NCI-H748 (cell line): ENCODE measurements around the gene RAP1GAP2.
"Not testable (repeated sequence)": the region's sequence is repeated elsewhere in the genome, so short reads cannot be mapped to it uniquely, and the experiment has no call there.

Source experiments
- DNase-seq: peaks from one replicate; lab custom pipeline; 2025; ENCODE audit not compliant: unreplicated experiment; lab: John Stamatoyannopoulos, UW

The RAP1GAP2 gene

DNA sequence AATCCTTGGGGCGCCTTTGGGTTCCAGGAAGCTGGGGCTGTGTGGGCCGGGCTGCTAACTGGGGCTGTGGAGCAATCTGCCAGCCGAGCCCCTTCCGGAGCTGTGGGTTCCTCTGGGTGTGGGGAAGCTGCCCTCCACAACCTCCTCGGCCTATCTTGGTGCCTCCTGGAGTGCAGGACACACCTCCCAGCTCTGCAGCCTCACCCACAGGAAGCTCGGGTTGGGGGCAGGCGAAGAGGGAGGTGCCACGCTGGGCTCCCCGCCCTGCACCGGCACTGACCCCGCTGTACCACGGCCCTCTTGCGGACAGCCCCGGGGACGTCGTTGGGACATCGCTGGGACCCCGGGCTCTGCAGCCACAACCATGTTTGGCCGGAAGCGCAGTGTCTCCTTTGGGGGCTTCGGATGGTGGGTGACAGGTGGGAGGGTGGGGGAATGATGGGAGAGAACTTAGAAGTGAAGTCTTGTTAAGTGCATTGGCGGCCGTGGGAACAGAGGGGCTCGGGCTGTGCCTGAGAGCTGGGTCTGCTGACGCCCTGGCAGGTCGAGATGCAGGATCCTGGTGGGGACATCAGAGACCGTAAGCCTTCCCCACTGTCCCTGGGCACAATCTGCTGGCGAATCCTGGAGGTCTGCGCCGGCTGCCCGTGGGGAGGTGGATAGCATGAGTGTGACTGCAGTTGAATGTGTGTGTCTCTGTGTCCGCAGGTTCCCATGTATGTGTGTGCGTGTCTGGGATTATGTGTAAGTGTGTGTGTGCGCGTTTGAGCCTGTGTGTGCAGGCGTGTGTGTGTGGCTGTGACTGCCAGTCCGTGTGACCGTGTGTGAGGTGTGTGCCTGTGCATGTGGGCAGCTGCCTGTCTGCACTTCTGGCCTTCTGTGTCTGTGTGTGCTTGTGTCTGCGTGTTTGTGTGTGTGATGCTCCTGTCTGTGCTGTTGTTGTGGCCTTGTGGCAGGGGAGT, at the start of gene RAP1GAP2:
TSS of gene RAP1GAP2 (plus strand) at position 275 of the 962 bp plus-strand sequence. CDS start at position 365, 90 bp downstream.
- DNase-seq: no peak

DNA sequence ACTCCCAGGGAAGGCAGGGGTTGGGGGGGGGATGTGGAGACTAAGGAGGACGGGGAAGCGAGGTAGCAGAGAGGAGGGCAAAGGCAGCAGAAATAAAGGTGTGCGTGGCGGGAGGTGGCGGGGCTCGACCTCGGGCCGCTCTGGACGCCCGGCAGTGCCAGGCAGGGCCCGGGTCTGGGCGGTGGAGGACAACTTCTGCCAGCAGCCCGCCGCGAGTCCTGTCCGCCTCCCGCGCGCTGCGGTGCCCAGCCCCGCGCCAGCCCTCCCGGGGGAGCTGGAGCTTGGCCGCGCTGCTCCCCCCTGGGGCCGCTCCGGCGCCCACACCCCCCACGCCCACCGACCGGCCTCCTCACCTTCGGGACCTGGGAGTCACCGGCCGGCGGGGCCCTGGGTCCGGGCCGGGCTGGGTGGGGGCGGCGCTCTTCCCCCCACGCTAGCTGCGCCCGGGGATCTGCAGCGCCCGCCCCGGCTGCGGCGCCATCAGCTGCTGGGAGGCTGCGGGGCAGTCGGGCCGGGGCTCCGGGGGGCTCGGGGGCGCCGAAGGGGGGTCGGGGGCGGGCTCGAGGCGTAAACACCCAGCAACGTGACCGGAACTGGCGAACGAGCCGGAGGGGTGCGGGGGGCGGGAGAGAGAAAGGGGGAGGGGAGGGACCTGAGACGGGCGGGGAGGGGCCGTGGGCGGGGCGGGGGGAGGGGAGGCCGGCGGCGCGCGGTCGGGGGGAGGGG, 47.0 kb upstream of the RAP1GAP2 start, which contains the start of gene CCDC92B:
TSS of gene CCDC92B (minus strand) at position 595 of the 726 bp plus-strand sequence. CDS start 14,507 bp downstream, outside the sequence.
- DNase-seq: peak; percentile 80

- DNase-seq: peak; percentile 91
Measured at GRCh38 chr17:2749784-2750181, 46.5 kb upstream of the RAP1GAP2 start.

DNA sequence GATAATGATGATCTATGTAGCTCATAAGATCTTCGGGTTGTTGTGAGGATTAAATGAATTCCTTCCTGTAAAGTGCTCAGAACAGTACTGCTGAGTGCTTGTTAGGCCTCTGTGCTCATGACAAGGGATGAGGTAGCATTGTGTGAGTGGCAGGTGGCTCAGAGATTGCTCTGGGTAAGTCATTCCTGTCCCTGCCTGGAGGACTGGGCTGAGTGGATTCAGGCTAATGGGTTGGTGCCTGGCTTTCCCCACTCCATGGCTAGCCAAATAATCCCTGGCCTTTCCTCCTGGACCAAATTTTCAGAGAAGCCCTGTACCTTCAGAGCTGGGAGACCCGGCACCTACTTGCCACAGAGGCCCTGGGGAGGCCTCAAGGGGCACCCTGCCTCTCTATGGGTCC, 45.5 kb upstream of the RAP1GAP2 start:
- no peak for DNase-seq

- no peak for DNase-seq
Measured at GRCh38 chr17:2751491-2751890, 44.7 kb upstream of the RAP1GAP2 start.

DNA sequence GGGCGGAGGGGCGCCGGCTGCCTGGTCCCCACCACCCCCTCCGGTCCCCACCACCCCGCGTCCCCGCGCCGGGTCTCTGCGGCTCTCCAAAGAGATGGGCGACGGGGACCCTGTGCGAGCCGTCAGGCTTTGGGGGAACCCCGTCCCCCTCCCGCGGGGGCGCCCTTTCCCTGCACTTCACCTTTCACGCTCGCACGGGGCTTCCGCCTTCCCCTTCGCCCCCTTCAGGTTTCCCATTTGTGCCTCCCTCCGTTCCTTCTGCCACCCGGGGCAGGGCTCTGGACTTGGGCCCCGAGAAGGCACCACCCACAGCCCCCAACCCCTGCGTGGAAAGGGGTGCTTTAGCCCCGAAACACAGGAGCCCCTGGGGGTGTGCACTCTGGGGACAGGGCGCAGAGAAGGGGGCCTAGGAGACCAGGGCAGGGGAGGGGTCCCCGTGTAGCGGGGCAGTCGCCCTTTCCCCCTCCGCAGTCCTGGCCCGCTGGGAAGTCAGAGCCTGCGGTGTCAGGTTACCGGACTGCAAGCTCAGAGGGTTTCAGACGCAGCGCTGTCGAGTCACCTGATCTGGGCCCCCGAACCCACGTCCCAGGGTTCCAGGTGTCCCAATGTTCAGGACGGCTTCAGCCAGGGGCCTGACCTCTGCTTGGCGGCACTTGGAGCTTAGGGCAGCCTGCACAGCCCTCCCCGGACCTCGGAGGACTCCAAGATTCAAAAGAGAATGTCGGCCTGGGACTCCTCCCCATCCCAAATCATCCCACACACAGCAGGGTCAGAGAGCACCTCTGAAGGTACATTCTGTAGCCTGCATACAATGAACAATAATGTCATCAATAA, 40.1 kb upstream of the RAP1GAP2 start:
- DNase-seq: peak; percentile 69

GRCh38 chr17:2758870-2759269, 37.4 kb upstream of the RAP1GAP2 start:
- DNase-seq: no peak

- DNase-seq: no peak
Measured at GRCh38 chr17:2770129-2770528, 26.1 kb upstream of the RAP1GAP2 start.

DNA sequence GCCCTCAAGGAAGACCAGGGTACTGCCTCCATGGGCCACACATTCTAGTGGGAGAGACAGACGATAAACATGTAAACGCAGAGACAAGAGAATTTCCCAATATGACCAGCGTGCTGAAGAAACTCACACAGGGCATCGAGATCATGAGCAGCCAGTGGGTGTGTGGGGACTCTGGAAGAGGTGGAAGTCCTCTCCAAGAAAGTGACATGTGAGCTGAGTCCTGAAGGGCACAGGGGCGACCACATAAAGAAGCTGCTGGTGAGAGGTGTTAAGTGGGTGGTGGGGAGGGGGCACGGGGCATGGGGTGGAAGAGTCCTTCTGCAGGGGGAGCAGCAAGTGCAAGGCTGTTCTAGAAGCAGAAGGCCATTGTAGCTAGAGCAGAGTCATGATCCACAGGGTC, 21.0 kb upstream of the RAP1GAP2 start:
- no peak for DNase-seq

DNA sequence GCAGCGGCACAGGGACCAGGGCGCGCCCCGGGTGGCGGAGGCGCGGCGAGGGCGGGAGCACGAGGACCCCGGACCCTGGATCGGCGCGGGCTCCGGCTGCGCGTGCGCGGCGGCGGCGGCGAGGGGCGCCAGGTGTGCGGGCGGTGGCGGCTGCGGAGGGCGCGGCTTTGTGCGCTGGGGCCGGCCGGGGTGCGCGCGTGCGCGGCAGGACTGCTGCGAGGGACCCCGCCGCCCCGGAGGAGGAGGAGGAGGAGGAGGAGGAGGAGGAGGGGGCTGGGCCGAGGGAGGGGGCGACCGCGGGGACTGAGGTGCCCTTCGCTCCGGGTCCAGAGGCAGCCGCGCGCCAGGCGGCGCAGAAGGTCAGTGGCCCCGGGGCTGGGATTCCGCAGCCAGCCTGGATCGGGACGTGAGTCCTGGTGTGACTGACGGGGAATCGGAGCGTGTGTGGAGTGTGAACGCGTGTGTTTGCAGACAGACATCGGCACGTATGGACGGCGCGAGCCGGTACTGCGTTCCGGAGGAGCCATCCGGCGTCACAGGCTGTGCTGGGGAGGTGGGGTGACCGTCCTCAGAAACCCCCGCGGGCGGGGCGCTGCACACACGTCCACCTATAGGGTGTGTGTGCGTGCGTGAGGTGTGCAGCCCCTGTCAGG, 19.5 kb upstream of the RAP1GAP2 start:
- peak; percentile 86 for DNase-seq

- peak; percentile 54 for DNase-seq
Measured at GRCh38 chr17:2777242-2777867, 18.9 kb upstream of the RAP1GAP2 start.

DNA sequence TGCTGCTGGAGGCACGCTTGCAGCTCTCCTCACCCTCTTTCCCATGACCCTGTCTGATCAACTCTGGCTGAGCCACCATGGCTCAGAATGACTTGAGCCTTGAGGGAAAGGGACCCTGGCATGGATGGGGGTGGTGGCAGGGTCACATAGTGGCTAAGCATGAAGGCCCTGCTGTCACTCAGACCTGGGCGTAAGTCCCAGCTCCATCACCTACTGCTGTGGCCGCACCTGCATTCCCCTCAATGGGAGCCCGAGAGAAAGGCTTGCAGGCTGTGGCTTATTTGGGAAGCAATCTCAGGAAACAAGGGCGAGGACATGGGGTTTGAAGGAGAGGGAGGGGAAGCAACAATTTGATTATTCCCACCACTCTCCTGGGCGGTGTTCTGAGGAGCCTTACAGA, 17.7 kb upstream of the RAP1GAP2 start:
- no peak for DNase-seq

DNA sequence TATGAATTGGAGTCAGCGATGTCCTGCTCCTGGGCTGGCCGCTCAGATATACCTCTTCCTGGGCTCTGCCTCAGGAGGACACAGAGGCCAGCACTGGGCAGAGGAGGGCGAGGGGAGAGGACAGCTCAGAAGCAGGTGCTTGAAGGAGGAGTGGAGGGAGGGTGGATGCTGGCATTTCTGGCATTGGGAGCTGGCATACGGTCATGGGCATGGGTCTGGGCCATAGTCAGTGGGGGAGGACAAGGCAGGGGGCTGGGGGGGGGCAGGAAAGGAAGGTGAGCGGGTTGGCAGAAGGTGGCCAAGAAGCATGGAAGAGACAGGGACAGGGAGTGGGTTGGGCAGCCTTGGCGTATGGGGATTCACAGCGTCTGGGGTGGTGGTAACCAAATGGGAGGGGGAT, 16.7 kb upstream of the RAP1GAP2 start:
- no peak for DNase-seq

DNA sequence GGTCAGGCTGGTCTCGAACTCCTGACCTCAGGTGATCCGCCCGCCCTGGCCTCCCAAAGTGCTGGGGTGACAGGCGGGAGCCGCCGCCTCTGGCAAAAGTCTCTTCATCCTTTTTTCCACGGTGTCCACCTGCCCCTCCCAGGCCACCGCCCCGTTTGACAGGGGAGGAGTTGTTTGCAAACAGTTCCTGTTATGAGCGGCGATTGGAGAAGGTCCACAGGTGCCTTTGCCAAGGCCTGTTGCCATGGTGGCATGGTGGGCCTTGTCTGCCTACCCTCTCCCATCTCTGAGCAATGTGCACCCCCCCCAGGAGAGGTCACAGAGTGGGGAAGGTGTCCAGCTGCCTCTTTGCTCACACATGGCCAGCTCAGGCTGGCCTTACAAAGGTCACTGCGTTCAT, 16.0 kb upstream of the RAP1GAP2 start:
- peak; percentile 33 for DNase-seq

DNA sequence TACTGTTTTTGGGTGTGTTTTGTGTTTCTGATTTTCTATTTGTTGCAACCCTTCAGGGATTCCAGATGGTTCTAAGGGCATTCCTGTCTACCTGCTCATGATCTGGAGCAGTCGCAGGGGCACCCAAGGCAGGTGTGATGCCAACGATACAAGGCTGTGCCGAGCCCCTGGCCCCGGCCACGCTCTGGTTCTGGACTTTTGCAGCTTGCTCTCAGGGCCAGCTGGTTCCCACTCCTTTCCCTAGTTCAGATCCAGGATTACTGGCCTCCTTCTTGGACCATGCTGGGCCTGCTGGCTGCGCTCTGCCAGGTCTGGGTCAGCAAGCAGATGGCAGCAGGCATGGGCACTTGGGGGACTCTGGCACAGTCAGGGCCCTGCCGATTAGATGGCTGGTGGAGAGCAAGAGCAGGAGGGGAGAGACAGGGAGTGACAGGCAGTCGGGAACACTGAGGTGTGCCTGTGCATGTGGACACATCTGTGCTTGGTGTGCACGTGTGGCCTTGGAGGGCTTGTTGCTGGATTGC, 15.2 kb upstream of the RAP1GAP2 start:
- DNase-seq: no peak

DNA sequence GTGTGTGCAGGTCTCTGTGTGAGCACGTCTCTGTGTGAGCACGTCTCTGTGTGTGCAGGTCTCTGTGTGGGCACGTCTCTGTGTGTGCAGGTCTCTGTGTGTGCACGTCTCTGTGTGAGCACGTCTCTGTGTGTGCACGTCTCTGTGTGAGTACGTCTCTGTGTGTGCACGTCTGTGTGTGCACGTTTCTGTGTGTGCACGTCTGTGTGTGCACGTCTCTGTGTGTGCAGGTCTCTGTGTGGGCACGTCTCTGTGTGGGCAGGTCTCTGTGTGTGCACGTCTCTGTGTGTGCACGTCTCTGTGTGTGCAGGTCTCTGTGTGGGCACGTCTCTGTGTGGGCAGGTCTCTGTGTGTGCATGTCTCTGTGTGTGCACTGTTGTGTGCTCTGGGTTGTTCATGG, 14.6 kb upstream of the RAP1GAP2 start:
- not testable (repeated sequence) for DNase-seq

DNA sequence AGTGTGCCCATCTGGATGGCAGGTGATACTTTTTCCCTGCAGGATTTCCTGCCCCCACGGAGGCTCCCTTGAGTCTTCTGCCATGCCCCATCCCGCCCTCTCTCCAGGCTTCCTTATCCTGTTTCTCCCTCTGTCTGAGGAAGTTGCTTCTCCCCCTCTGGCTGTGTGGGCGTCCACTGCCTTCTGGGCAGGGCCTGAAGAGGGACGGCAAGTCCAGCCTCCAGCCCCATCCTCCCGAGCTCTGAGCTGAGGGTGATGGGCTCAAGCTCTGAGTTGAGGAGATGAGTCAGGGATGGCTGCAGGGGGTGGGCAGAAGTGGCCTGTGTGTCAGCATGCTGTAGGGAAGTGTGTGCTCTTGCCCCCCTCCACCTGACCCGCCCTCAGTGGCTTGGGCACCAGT, 14.2 kb upstream of the RAP1GAP2 start:
- no peak for DNase-seq

- DNase-seq: no peak
Measured at GRCh38 chr17:2783310-2784030, 12.8 kb upstream of the RAP1GAP2 start.

GRCh38 chr17:2784864-2785263, 11.4 kb upstream of the RAP1GAP2 start:
- no peak for DNase-seq
